GM12874 (cell line): Measurements from ENCODE around the gene RPS18.

Source experiments
- TF ChIP-seq, protein P1 (sequence below): IDR thresholded peaks from 2 replicates; pipeline ENCODE4 v1.5.1; 2011; ENCODE audit warnings: low read depth, mild to moderate bottlenecking, control low read depth, low read length, moderate library complexity; ENCODE audit not compliant: insufficient read depth

The RPS18 gene

DNA sequence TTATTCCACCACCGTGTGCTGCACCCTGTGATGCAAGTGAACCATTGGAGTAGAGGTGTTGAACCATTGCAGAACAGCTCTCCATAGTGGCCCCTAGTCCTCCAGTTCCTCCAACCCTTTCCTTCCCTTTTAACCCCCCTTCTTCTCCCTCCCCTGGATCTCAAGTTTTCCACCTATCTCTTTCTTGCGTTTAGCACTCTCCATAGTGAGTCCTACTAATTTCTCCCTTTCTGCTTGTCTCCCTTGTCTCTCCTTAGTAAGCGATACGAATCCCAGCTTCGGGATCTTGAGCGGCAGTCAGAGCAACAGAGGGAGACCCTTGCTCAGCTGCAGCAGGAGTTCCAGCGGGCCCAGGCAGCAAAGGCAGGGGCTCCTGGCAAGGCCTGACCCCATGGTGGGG is 18.6 kb downstream of the RPS18 start:
- TF ChIP-seq, protein P1, sequence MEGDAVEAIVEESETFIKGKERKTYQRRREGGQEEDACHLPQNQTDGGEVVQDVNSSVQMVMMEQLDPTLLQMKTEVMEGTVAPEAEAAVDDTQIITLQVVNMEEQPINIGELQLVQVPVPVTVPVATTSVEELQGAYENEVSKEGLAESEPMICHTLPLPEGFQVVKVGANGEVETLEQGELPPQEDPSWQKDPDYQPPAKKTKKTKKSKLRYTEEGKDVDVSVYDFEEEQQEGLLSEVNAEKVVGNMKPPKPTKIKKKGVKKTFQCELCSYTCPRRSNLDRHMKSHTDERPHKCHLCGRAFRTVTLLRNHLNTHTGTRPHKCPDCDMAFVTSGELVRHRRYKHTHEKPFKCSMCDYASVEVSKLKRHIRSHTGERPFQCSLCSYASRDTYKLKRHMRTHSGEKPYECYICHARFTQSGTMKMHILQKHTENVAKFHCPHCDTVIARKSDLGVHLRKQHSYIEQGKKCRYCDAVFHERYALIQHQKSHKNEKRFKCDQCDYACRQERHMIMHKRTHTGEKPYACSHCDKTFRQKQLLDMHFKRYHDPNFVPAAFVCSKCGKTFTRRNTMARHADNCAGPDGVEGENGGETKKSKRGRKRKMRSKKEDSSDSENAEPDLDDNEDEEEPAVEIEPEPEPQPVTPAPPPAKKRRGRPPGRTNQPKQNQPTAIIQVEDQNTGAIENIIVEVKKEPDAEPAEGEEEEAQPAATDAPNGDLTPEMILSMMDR, result no peak

DNA sequence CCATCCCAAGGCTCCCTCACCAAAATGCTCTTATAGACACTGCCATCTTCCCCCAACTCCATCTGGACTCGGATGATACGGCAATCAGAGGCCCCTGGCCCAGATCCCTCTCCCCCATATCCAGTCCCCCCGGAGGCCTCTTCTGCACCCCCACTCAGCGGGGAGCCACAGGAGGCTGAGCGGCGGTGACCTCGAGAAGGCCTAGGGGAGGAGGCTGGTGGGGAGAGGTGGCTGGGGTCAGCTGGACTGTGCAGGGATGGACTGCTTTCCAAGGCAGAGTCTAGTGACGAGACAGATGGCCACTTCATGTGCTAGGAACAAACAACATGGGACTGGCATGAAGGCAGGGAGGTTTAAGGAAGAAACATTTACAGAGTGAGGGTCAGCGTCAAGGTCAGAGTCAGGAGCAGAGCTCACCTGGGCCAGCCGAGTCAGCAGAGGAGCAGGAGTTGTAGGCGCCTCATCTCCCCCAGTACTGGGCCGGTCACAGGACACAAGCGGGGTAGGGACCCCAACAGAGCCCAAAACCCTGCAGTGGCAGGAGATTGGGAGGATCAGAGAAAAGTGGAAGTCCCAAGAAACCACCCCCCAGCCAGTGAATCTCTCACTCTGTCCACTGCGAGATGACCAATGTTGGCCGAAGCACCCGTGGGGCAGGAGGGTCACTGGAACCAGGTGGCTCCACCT is 21.3 kb downstream of the RPS18 start:
- TF ChIP-seq, protein P1, result no peak

DNA sequence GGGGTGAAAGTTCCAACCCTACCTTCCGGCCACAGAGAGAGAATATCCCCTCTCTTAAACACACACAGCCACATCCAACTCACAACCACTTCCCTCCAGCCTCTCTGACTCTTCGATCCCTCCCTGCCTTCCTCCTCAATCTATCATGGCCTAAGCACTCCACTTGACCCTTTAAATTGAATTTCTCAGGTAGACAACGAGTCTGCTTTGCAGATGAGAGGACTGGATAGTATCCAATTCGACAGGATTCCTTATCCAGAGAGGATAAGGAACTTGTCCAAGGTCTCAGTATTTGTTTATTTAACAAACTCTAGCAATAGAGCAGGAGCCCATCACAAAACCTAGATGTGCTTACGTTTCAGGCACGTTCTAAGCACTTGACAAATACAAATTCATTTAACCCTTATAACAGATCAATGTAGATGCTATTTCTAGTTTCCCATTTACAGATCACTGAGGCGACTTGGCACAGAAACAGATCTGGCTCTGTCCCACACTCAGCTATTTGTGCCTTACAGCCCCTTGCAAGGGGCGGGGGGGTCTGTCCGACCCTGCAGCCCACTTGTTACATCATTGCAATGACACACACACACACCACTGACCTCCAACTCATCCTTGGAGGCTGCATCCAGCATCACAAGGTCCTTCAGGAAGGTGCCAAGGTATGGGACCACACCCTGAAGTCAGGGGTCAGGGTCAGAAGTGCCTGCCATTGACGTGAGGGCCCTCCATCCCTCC is 22.4 kb downstream of the RPS18 start:
- TF ChIP-seq, protein P1, result no peak

DNA sequence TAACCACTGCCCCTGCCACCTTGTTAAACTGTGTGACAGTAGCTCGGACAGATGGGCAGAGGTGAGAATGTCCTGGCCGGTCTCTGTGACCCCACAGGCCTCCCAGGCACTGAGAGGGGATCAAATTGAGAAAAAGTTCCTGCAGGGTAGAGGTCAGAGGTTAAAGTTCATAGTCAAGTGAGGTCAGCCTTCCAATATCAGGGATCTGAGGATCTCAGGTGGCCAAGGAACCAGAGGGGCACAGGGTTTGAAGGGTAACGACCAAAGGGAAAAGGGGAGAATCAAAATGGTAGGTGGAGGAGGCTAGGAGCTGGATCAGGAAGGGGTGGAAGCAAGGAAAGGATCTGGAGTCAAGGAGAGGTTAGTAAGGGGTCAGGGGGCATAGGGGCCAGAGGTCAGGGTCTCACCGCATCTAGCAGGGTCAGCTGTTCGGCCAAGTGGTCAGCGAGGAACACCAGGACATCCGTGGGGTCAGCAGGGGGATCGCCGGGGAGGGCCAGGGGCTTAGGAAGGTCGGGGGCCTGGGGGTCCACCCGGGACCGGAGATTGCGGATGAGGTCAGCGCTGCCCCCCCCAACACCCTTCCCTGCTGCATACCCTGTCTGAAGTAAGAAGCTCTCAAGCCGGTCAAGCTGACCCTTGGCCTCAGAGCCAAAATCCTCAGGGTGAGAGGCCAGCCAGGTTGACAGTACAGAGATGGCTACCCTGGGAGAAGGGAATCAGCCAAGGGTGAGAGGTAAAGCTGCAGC is 23.9 kb downstream of the RPS18 start:
- TF ChIP-seq, protein P1, result no peak

DNA sequence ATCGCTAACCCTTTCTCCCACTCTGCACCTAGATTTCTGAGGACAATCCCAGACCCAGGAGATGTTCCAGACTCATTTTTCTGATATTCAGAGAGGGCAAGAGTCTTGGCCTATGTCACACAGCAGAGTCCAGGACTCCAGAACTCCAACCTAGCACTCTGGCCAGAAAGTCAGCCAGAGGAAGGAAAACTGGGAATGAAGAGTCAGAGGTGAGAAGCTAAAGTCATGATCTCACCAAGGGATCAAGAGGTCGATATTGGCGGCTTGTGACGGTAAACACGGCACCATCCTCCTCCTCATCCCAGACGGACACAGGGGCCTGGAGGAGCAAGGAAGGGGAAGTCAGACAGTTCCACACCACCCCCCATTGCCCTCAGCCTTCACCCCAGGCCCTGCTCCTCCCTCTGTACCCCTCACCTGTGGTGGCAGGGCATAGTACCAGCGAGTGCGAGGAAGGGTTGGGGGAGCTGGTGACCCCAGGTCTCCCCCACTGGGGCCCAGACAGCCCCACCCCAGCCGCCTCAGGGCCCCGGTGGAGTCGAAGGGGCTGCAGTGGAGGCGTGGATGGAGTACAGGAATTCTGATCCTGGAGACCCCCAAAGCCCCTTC is 25.0 kb downstream of the RPS18 start:
- TF ChIP-seq, protein P1, result no peak

DNA sequence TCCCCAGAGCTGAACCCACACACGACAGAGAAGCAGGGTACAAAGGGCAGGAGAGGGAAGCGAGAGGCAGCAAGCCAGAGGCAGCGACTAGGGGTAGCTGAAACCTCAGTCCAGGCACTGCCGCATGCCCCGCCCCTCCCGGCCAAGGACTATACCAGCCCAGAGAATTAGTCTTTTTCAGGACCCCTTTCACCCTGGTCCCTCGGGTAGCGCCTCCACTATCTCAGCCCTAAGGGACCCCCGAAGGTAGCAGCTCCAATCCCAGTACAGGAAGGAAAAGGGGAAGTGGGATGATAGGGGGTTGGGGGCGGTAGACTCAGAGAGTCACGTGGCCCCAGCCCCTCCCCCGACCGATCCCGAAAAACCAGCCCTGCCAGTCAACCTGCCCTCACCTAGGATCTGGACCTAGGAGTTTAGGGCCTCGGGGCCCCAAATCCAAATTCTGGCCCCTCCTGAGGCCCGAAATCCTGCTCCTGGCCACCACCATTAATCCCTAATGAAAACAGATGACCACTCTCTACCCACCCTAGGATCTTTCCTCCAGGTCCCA is 25.6 kb downstream of the RPS18 start:
- TF ChIP-seq, protein P1, result no peak
